Upper lobe of left lung (tissue), 4 donors: Measurements from ENCODE around the gene PDK2.

ENCODE experiments used
- CTCF ChIP-seq, 6 experiments: fragments of 450-650 bp in 4 of 6; fragments of 200-600 bp in 2 of 6; sonication (generic) in 2 of 6; IDR thresholded peaks; one replicate each; pipeline ENCODE4 v1.5.1; 2016 to 2019; ENCODE audit warnings: antibody characterized with exemption in 6 of 6
- POLR2A ChIP-seq, 4 donors: fragments of 450-650 bp; IDR thresholded peaks; one replicate each; pipeline ENCODE4 v1.5.1; 2016 to 2017; ENCODE audit warnings: antibody characterized with exemption in 4 of 4, mild to moderate bottlenecking in 2 of 4

- TF ChIP-seq POLR2A (IDR thresholded peaks at IDR 0.05): peak in 1 of 4 donors; percentile 37
- peak in 4 of 6 experiments; percentile 30 to 64 (median 47) for TF ChIP-seq CTCF (IDR thresholded peaks at IDR 0.05)
These were observed 54.5 kb downstream of the PDK2 start for GRCh38 chr17:50149417-50150353.
